HG03159 (cell line): ENCODE measurements around the gene KRTAP10-7.
"Not testable (repeated sequence)": the region's sequence is repeated elsewhere in the genome, so short reads cannot be mapped to it uniquely, and the experiment has no call there.

Experiments used
- ATAC-seq: cut with Tn5 transposase; IDR thresholded peaks from one replicate; pipeline ENCODE4 v1.9.1; 2021; ENCODE audit warnings: mild to moderate bottlenecking, moderate library complexity; ENCODE audit not compliant: unreplicated experiment

Gene KRTAP10-7

DNA sequence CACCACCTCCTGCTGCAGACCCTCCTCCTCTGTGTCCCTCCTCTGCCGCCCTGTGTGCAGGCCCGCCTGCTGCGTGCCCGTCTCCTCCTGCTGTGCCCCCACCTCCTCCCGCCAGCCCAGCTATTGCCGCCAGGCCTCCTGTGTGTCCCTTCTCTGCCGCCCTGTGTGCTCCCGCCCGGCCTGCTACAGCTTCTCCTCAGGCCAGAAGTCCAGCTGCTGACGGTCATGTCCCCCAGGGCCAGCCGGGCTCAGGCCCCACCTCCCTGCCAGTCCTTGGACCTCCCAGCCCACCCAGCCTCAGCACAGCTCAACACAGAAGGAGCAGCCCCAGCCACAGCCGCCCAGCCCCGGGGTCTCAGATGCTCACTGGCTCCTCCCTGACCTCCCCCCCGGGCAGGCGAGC lies 27.4 kb downstream of the KRTAP10-7 start:
- ATAC-seq: not testable (repeated sequence)

- no peak for ATAC-seq
Observed at GRCh38 chr21:44628707-44629391, 28.5 kb downstream of the KRTAP10-7 start.

DNA sequence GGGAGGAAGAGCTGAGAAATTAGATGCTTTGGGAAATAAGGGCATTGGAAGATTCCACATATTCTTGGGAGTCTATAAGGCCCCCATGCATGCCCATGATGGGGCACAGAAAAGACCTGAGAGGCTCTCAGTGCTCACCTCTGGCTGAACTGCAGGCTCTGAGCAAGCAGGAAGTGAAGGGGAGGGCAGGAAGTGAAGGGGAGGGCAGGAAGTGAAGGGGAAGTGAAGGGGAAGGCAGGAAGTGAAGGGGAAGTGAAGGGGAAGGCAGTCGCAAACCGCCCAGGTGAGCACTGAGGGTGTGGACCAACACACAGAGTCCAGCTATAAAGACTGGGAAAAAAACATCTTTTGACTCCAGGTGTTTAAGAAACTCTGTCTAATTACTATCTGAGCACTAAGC lies 30.0 kb downstream of the KRTAP10-7 start:
- no peak for ATAC-seq

GRCh38 chr21:44632067-44632466 lies 31.7 kb downstream of the KRTAP10-7 start:
- ATAC-seq: no peak

GRCh38 chr21:44636209-44637017 lies 36.0 kb downstream of the KRTAP10-7 start:
- no peak for ATAC-seq

- no peak for ATAC-seq
Observed at GRCh38 chr21:44637018-44637850, 36.8 kb downstream of the KRTAP10-7 start, which contains the start of gene KRTAP10-10. Gene KRTAP10-10 (plus strand): TSS chr21:44637356. CDS start chr21:44637418, 62 bp downstream.

GRCh38 chr21:44637851-44638348 lies 37.5 kb downstream of the KRTAP10-7 start:
- not testable (repeated sequence) for ATAC-seq

GRCh38 chr21:44638506-44639330 lies 38.3 kb downstream of the KRTAP10-7 start:
- ATAC-seq: not testable (repeated sequence)

- ATAC-seq: no peak
Observed at GRCh38 chr21:44639331-44639655, 38.9 kb downstream of the KRTAP10-7 start.

DNA sequence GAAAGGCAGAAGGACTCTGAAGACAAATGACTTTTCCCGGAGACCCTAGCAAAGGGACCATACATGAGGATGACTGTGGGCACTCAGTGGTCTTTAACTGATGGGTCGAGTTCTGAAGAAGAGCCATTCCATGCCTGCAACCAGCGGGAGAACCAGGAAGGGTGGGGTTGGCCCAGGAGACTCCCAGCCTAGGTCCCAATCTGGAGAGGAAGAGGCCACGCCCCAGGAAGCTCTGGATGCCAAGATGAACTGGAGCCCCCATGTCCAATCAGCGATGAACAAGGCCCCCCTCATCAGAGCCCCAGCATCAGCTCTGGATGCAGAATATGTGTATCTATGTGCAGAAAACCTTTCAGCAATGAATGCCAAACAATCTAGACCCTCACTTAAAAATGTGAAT lies 40.4 kb downstream of the KRTAP10-7 start:
- ATAC-seq: no peak

- ATAC-seq: no peak
Observed at GRCh38 chr21:44643741-44644310, 43.4 kb downstream of the KRTAP10-7 start.

GRCh38 chr21:44644878-44645277 lies 44.5 kb downstream of the KRTAP10-7 start:
- no peak for ATAC-seq

- not testable (repeated sequence) for ATAC-seq
Observed at GRCh38 chr21:44646366-44647221, 46.2 kb downstream of the KRTAP10-7 start, which contains the start of gene KRTAP10-11. Gene KRTAP10-11 (plus strand): TSS chr21:44646414. CDS start chr21:44646459, 45 bp downstream.

DNA sequence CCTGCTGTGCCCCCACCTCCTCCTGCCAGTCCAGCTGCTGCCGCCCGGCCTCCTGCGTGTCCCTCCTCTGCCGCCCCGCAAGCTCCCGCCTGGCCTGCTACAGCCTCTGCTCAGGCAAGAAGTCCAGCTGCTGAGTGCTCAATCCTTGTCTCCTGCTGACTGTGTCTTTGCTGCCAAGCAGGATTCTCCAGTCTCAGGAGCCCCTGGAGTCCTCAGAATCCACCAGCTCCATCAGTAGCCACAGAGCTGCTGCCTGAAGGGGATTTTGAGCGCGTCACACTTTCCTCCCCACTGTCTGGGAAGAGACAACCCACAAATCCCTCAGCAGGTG lies 46.8 kb downstream of the KRTAP10-7 start:
- no peak for ATAC-seq

GRCh38 chr21:44648557-44649311 lies 48.3 kb downstream of the KRTAP10-7 start:
- no peak for ATAC-seq

DNA sequence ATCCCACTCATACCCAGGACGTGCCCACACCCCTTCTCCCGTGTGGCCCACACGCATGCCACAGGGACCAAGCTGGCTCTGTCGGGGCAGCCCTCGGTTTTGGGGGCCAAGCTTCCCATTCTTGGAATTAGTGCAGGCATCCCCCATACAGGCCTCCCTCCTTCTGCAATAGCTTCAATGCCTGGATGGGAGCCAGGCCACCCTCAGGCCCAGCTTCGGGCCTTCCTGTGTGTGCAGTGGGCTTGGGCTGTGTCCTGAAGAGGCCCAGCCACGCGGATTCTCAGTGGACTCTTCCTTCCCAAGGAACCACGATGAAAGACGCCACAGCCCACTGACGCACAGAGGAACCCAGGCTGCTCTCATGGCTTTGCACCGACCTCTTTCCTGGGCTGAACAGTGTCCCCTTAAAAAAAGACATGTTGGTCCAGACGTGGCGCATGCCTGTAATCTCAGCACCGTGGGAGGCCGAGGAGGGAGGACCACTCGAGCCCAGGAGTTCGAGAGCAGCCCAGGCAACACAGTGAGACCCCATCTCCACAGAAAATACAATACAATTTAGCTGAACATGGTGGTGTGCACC lies 49.2 kb downstream of the KRTAP10-7 start:
- no peak for ATAC-seq

DNA sequence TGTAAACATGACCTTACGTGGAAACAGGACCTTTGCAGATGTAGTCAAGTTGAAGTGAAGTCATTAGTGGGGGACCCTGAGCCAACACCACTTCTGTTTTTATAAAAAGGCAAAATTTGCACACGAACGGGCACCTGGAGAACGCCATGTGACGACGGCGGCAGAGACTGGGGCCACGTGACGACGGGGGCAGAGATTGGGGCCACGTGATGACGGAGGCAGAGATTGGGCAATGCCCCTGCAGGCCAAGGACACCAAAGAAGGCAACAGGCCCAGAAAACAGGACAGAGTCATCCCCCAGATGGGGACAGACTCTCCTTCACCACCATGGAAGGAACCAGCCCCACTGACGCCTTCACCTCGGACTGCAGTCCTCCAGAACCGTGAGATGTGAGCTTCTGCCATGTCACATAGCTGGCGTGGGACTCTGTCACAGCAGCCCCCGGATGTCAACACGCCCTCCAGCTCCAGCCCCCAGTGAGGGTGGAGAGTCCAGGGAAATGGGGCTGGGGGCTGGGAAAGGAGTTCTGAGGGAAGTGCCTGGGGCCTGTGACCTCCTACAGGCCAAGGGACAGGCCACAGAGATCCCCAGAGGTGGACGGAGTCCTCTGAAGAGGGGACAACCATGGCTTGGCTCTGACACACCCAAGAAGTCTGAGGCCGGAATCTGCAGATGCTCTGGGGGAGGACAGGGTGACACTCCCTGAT lies 50.0 kb downstream of the KRTAP10-7 start:
- ATAC-seq: no peak
